Transverse colon (tissue), 4 donors: Measurements from ENCODE around the gene HOXA13. TPM values are rescaled to one million over a fixed set of nuclear protein-coding genes. Genes with fewer than 3 reads are reported as not detected.
A peak's percentile ranks its signal among the peaks of the same experiment; 100 is the strongest.

ENCODE experiments used
- DNase-seq: peaks from one replicate; pipeline ENCODE4 v3.0.0-alpha.2; 2019
- H3K27ac ChIP-seq, 4 donors: fragments of 200-600 bp; sonication (generic); 2 replicates each; pipeline ENCODE4 v1.5.1; 2016 to 2018; ENCODE audit warnings: inconsistent platforms in 4 of 4
- H3K27me3 ChIP-seq: fragments of 200-600 bp; sonication (generic); 2 replicates; pipeline ENCODE4 v1.5.1; 2017; ENCODE audit warnings: inconsistent platforms
- H3K36me3 ChIP-seq, 4 donors: fragments of 200-600 bp; sonication (generic); 2 replicates each; pipeline ENCODE4 v1.5.1; 2017 to 2019; ENCODE audit warnings: inconsistent platforms in 4 of 4
- H3K4me1 ChIP-seq, 4 donors: fragments of 200-600 bp; sonication (generic); 2 replicates each; pipeline ENCODE4 v1.5.1; 2017 to 2020; ENCODE audit warnings: inconsistent platforms in 4 of 4
- H3K4me3 ChIP-seq, 4 donors: fragments of 200-600 bp; sonication (generic); 1 replicate in 1 of 4; 2 replicates in 3 of 4; pipeline versions ENCODE4 v1.5.1 to v1.6.1; 2017 to 2019; ENCODE audit warnings: inconsistent platforms in 4 of 4
- H3K9me3 ChIP-seq, 2 donors: fragments of 200-600 bp; sonication (generic); 2 replicates each; pipeline ENCODE4 v1.5.1; 2017 to 2019; ENCODE audit warnings: inconsistent platforms in 2 of 2
- EP300 ChIP-seq: sonication (generic); formaldehyde crosslinking; IDR thresholded peaks from one replicate; pipeline ENCODE4 v1.6.1; 2017; ENCODE audit warnings: antibody characterized with exemption, low read depth
- POLR2A ChIP-seq: fragments of 450-650 bp; IDR thresholded peaks from one replicate; pipeline ENCODE4 v1.6.1; 2016; ENCODE audit warnings: antibody characterized with exemption, mild to moderate bottlenecking, moderate library complexity
- POLR2AphosphoS5 ChIP-seq, 3 donors: sonication (generic); formaldehyde crosslinking; IDR thresholded peaks; one replicate each; pipeline ENCODE4 v1.6.1; 2016; ENCODE audit warnings: antibody characterized with exemption in 3 of 3
- WGBS, 2 donors: methylation state at CpG; one replicate each; pipeline ENCODE4 v1.1.5; 2018; ENCODE audit warnings: low coverage in 1 of 2; 5-methylcytosine and 5-hydroxymethylcytosine counted together
- in situ Hi-C, 4 donors: fragments of 200-750 bp; cut with MboI; loops; one replicate each; pipeline versions ENCODE4 v1.15.0 to v1.15.1; 2017; ENCODE audit warnings: low sequenced_read_pairs in 3 of 4, low pct_ligation_motif_present in 1 of 4, low pct_unique_long_range_greater_than_20kb in 1 of 4
- intact Hi-C: fragments of 100-400 bp; cut with DNase I; formaldehyde crosslinking; loops from one replicate; pipeline ENCODE4 v1.15.1; 2023; ENCODE audit warnings: low total_unique reads
- total RNA-seq, 4 donors: library from RNA; depleted of rRNA; stranded (reverse); fragments of >200 nt; gene quantifications; one replicate each; pipeline ENCODE4 v1.1.0, GENCODE V29; 2016
- TF ChIP-seq, protein P1 (sequence below), 5 experiments: fragments of 200-600 bp in 3 of 5; fragments of 450-650 bp in 2 of 5; sonication (generic) in 3 of 5; IDR thresholded peaks; 1 replicate in 2 of 5; 2 replicates in 3 of 5; pipeline ENCODE4 v1.5.1; 2016 to 2017; ENCODE audit warnings: antibody characterized with exemption in 5 of 5, inconsistent platforms in 3 of 5, mild to moderate bottlenecking in 2 of 5, moderate library complexity in 1 of 5

Gene HOXA13
- total RNA-seq, 4 donors from 2014 or later = 22.5 to 69.9 (median 38.7) TPM

DNA sequence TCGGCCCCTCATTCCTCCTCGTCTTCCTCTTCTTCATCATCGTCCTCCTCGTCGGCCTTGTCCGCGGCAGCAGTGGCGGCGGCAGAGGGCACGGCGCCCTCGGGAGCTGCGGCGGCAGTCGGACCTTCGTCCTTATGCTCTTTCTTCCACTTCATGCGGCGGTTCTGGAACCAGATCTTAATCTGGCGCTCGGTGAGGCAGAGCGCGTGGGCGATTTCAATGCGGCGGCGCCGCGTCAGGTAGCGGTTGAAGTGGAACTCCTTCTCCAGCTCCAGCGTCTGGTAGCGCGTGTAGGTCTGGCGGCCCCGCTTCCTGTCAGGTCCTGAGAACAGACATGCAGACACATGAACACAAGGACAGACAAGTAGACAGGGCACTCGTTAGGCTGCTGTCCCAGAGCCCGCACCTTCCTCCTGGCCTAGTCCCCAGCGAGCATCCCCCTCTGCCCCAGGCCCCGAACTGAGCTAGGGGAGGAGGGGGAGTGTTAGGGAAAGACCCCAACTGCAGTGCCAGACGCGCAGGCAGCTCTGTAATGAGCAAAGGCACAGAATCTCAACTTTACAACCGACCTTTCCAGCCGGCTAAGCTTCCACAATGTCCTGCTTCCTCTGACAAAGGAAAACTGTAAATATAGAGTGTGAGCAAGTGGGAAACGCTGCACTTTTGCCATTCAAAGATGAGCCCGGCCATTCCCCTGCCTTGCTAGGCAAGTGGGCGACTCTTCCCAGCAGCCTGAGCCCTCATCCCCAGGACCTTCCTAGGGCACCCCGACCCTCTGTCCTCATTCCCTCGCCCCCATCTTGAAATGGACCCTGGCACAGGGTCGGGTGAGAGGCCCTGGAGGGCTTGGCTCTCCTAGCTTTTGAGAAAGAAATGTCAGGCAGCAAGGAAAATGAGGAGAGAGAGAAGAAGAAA is 44.7 kb downstream of the HOXA13 start:
- TF ChIP-seq POLR2AphosphoS5 (IDR thresholded peaks at IDR 0.05) (peak in 2 of 3 donors; percentile 5 to 12), EP300 (no peak), POLR2A (peak; percentile 30)
- TF ChIP-seq, protein P1, sequence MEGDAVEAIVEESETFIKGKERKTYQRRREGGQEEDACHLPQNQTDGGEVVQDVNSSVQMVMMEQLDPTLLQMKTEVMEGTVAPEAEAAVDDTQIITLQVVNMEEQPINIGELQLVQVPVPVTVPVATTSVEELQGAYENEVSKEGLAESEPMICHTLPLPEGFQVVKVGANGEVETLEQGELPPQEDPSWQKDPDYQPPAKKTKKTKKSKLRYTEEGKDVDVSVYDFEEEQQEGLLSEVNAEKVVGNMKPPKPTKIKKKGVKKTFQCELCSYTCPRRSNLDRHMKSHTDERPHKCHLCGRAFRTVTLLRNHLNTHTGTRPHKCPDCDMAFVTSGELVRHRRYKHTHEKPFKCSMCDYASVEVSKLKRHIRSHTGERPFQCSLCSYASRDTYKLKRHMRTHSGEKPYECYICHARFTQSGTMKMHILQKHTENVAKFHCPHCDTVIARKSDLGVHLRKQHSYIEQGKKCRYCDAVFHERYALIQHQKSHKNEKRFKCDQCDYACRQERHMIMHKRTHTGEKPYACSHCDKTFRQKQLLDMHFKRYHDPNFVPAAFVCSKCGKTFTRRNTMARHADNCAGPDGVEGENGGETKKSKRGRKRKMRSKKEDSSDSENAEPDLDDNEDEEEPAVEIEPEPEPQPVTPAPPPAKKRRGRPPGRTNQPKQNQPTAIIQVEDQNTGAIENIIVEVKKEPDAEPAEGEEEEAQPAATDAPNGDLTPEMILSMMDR (IDR thresholded peaks at IDR 0.05) = peak in 1 of 5 experiments; percentile 7
- Histone ChIP-seq H3K4me1 (peaks cover 21 to 52% (median 39%) of the 10 kb centered on the region in 4 donors), H3K27ac (peak overlapping the region; percentile 95 to 99 (median 98)), H3K36me3 (no peaks in the 10 kb centered on the region), H3K27me3 (peaks cover 57% of the 10 kb centered on the region), H3K9me3 (no peaks in the 10 kb centered on the region), H3K4me3 (peak overlapping the region; percentile 52 to 64 (median 59))
- in situ Hi-C loops = loop anchor here in 3 of 4 donors (5.0 to 25.0 kb wide), 5 partner anchors 783 to 1293 kb away; no protein-coding TSS in a partner anchor
- WGBS, 2 donors = 20 to 21% methylated on average over 1 to 44 of the region's 48 CpGs
- intact Hi-C loops = no loop called here
- peak; percentile 53 for DNase-seq

DNA sequence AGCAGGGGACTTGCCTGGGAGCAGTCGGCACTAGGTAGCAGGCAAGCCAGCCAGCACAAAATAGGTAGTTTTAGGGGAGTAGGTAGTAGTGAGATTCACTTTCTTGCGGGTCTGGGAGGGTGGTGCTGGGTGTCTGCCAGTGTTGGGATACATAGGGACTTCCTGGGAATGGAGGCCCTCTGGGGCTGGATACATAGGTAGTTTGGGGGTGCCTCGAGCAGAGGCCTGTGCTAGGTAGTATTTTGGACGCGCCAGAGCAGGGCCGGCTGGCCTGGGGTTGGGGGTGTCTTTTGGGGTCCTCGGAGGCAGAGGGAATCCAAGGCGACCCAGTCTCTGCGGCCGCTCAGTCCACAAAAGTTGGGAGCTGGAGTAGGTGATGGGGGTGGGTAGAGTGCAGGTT is 45.5 kb downstream of the HOXA13 start:
- peak overlapping the region in 3 of 4 donors; percentile 52 to 60 (median 58) for H3K4me3 ChIP-seq
- in situ Hi-C loops = loop anchor here in 3 of 4 donors (10.0 to 25.0 kb wide), 4 partner anchors 790 to 1292 kb away; no protein-coding TSS in a partner anchor
- peaks cover 21 to 57% (median 40%) of the 10 kb centered on the region in 4 donors for H3K4me1 ChIP-seq

DNA sequence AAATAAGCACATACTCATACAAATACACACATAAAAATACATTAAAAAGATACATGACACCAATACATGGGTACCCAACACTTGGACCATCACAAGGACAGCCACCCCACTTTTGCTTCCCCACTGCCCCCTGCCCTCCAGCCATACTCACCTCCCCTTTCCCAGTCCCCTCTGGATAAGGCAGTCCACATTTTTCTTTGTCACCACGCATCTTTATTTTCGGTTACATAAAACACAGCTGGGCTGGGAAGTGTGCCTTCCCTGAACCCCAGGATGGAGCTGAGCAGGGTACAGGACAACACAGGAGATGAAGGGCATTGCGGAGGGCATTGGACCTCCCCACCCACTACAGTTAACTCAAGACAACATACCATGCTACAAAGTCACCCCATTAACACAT is 46.4 kb downstream of the HOXA13 start:
- TF ChIP-seq EP300 = no peak
- no peak for TF ChIP-seq POLR2A
- TF ChIP-seq, protein P1 (IDR thresholded peaks at IDR 0.05) = no peak
- TF ChIP-seq POLR2AphosphoS5 (IDR thresholded peaks at IDR 0.05) = no peak
- Histone ChIP-seq H3K36me3 (no peaks in the 10 kb centered on the region), H3K9me3 (no peaks in the 10 kb centered on the region), H3K4me3 (no peak overlapping the region), H3K4me1 (peaks cover 21 to 65% (median 47%) of the 10 kb centered on the region in 4 donors), H3K27ac (peak overlapping the region; percentile 95 to 99 (median 98)), H3K27me3 (peaks cover 54% of the 10 kb centered on the region)
- in situ Hi-C loops = loop anchor here in 3 of 4 donors (10.0 to 25.0 kb wide), 4 partner anchors 789 to 1291 kb away; no protein-coding TSS in a partner anchor
- 64% methylated on average over 3 of the region's 3 CpGs for WGBS, 2 donors
- intact Hi-C loops = no loop called here
- DNase-seq = no peak

More for the DNA sequence above, 45.5 kb downstream of the HOXA13 start:
- DNase-seq = peak; percentile 21
- Histone ChIP-seq H3K9me3 (no peaks in the 10 kb centered on the region), H3K36me3 (no peaks in the 10 kb centered on the region), H3K27ac (peak overlapping the region; percentile 95 to 99 (median 98)), H3K27me3 (peaks cover 55% of the 10 kb centered on the region)
- intact Hi-C loops = no loop called here
- TF ChIP-seq POLR2A (no peak), EP300 (no peak), POLR2AphosphoS5 (IDR thresholded peaks at IDR 0.05) (no peak)
- TF ChIP-seq, protein P1 (IDR thresholded peaks at IDR 0.05) = no peak
- 41 to 68% methylated on average over 8 to 10 of the region's 10 CpGs for WGBS, 2 donors
